GM19372 (cell line): Measurements from ENCODE around the gene MTMR12.

Source experiments
- ATAC-seq: cut with Tn5 transposase; IDR thresholded peaks from one replicate; pipeline ENCODE4 v1.9.1; 2021; ENCODE audit warnings: mild to moderate bottlenecking, low read depth, moderate library complexity; ENCODE audit not compliant: unreplicated experiment

The MTMR12 gene

GRCh38 chr5:32279786-32280185, 33.0 kb downstream of the MTMR12 start:
- no peak for ATAC-seq

- ATAC-seq: no peak
Observed at GRCh38 chr5:32279223-32279622, 33.5 kb downstream of the MTMR12 start.

- ATAC-seq: no peak
Observed at GRCh38 chr5:32278406-32278805, 34.3 kb downstream of the MTMR12 start.

GRCh38 chr5:32277798-32278197, 34.9 kb downstream of the MTMR12 start:
- no peak for ATAC-seq

GRCh38 chr5:32276173-32276853, 36.4 kb downstream of the MTMR12 start:
- ATAC-seq: no peak

GRCh38 chr5:32275396-32275741, 37.4 kb downstream of the MTMR12 start:
- ATAC-seq: no peak

GRCh38 chr5:32274548-32275395, 38.0 kb downstream of the MTMR12 start:
- no peak for ATAC-seq

GRCh38 chr5:32273821-32274220, 38.9 kb downstream of the MTMR12 start:
- no peak for ATAC-seq

GRCh38 chr5:32272746-32273145, 40.0 kb downstream of the MTMR12 start:
- no peak for ATAC-seq

- ATAC-seq: no peak
Observed at GRCh38 chr5:32270946-32271345, 41.8 kb downstream of the MTMR12 start.

- no peak for ATAC-seq
Observed at GRCh38 chr5:32270178-32270577, 42.6 kb downstream of the MTMR12 start.

- ATAC-seq: no peak
Observed at GRCh38 chr5:32265902-32266301, 46.8 kb downstream of the MTMR12 start.

GRCh38 chr5:32264957-32265572, 47.7 kb downstream of the MTMR12 start:
- ATAC-seq: no peak

- no peak for ATAC-seq
Observed at GRCh38 chr5:32263684-32264083, 49.1 kb downstream of the MTMR12 start.

GRCh38 chr5:32261198-32261597, 51.5 kb downstream of the MTMR12 start:
- ATAC-seq: peak; percentile 62

- ATAC-seq: no peak
Observed at GRCh38 chr5:32259033-32259432, 53.7 kb downstream of the MTMR12 start.

GRCh38 chr5:32258424-32258823, 54.3 kb downstream of the MTMR12 start:
- no peak for ATAC-seq

GRCh38 chr5:32255540-32255900, 57.2 kb downstream of the MTMR12 start:
- ATAC-seq: no peak

GRCh38 chr5:32254881-32255539, 57.7 kb downstream of the MTMR12 start:
- no peak for ATAC-seq

- no peak for ATAC-seq
Observed at GRCh38 chr5:32251871-32252458, 60.8 kb downstream of the MTMR12 start.

GRCh38 chr5:32249668-32250067, 63.1 kb downstream of the MTMR12 start:
- no peak for ATAC-seq
